ENCODE results near the gene ANKRD13C. TPM values are rescaled to one million over a fixed set of nuclear protein-coding genes. Genes with fewer than 3 reads are reported as not detected.
"Not testable (repeated sequence)": the region's sequence is repeated elsewhere in the genome, so short reads cannot be mapped to it uniquely, and the experiment has no call there.

The ANKRD13C gene
- total RNA-seq, 1 experiment from 2014 or later, result 47.0 TPM

- DNase-seq (ENCODE audit: low read depth), result peak; percentile 8
These were observed 5.8 kb upstream of the ANKRD13C start for GRCh38 chr1:70360321-70360720.

GRCh38 chr1:70358921-70359564 is 4.5 kb upstream of the ANKRD13C start:
- DNase-seq (ENCODE audit: low read depth), result no peak

- DNase-seq (ENCODE audit: low read depth), result no peak
These were observed 1.4 kb upstream of the ANKRD13C start for GRCh38 chr1:70355920-70356319.

- no peak for DNase-seq (ENCODE audit: low read depth)
These were observed 537 bp upstream of the ANKRD13C start for GRCh38 chr1:70355111-70355407.

- peak; percentile 92 for DNase-seq (ENCODE audit: low read depth)
These were observed 756 bp downstream of the ANKRD13C start for GRCh38 chr1:70353601-70354331.

GRCh38 chr1:70353044-70353443 is 1.5 kb downstream of the ANKRD13C start:
- no peak for DNase-seq (ENCODE audit: low read depth)

- not testable (repeated sequence) for DNase-seq (ENCODE audit: low read depth)
These were observed 4.7 kb downstream of the ANKRD13C start for GRCh38 chr1:70349799-70350198.

GRCh38 chr1:70348399-70349165 is 5.9 kb downstream of the ANKRD13C start:
- no peak for DNase-seq (ENCODE audit: low read depth)

- DNase-seq (ENCODE audit: low read depth), result not testable (repeated sequence)
These were observed 14.9 kb downstream of the ANKRD13C start for GRCh38 chr1:70339644-70340043.

- DNase-seq (ENCODE audit: low read depth), result no peak
These were observed 18.5 kb downstream of the ANKRD13C start for GRCh38 chr1:70336050-70336449.

- no peak for DNase-seq (ENCODE audit: low read depth)
These were observed 20.1 kb downstream of the ANKRD13C start for GRCh38 chr1:70334436-70334835.

GRCh38 chr1:70333245-70333644 is 21.3 kb downstream of the ANKRD13C start:
- no peak for DNase-seq (ENCODE audit: low read depth)

- no peak for DNase-seq (ENCODE audit: low read depth)
These were observed 22.6 kb downstream of the ANKRD13C start for GRCh38 chr1:70331962-70332361.

GRCh38 chr1:70327306-70328076 is 27.0 kb downstream of the ANKRD13C start:
- no peak for DNase-seq (ENCODE audit: low read depth)

- no peak for DNase-seq (ENCODE audit: low read depth)
These were observed 29.8 kb downstream of the ANKRD13C start for GRCh38 chr1:70324683-70325082.

GRCh38 chr1:70319750-70320149 is 34.8 kb downstream of the ANKRD13C start:
- peak; percentile 35 for DNase-seq (ENCODE audit: low read depth)

GRCh38 chr1:70318191-70318590 is 36.3 kb downstream of the ANKRD13C start:
- no peak for DNase-seq (ENCODE audit: low read depth)

GRCh38 chr1:70317087-70317486 is 37.4 kb downstream of the ANKRD13C start:
- DNase-seq (ENCODE audit: low read depth), result no peak

- DNase-seq (ENCODE audit: low read depth), result no peak
These were observed 38.7 kb downstream of the ANKRD13C start for GRCh38 chr1:70315782-70316181.

- DNase-seq (ENCODE audit: low read depth), result no peak
These were observed 39.7 kb downstream of the ANKRD13C start for GRCh38 chr1:70314706-70315304.

GRCh38 chr1:70311369-70311768 is 43.2 kb downstream of the ANKRD13C start:
- DNase-seq (ENCODE audit: low read depth), result no peak

- no peak for DNase-seq (ENCODE audit: low read depth)
These were observed 55.0 kb downstream of the ANKRD13C start for GRCh38 chr1:70299472-70299871.

Measured in RPMI7951 (cell line).